SIG-M5 (cell line): Measurements from ENCODE around the gene TBC1D5.

Experiments used
- DNase-seq: peaks from one replicate; lab custom pipeline; 2025; lab: John Stamatoyannopoulos, UW

TBC1D5 gene

DNA sequence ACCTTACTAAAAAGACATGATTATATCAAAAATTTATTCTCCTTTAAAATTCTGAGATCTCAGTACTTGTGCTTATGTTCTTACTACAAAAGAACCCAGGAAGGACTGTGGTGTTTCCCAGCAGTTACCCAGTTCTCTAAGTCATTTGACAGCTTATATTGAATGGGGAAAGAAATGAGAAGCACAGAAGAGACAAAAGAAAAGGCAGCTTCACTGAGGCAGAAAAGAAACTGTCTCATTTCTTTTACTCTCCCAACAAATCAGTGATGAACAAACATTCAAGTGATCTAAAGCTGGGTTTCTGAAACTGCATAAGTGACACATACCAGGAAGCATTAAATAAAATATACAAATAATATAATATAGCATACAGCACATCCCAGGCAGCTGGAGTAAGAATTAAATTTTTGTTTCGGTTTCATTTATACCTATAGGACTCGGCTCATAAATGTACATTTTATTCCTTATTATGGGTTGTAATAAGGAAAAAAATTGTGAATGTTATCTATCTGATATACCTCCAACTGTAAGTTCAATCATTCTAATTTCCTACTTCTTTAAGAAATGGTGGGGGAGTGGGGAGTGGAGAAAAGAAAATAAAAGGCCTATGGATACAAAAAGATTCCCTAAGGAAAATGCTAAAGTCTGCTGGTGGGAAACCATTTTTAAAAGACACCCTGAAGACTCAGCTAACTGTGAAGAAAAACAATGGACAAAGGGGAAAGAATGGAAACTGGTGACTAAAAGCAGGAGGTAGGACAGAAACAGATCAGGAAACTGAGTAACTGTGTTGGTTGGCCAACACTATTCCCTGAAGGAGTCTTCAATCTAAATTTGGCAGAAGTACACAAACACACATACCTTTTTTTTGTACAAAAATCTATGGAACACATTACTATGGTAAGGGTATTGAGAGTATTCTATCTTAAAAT is 156.8 kb downstream of the TBC1D5 start:
- no peak for DNase-seq

DNA sequence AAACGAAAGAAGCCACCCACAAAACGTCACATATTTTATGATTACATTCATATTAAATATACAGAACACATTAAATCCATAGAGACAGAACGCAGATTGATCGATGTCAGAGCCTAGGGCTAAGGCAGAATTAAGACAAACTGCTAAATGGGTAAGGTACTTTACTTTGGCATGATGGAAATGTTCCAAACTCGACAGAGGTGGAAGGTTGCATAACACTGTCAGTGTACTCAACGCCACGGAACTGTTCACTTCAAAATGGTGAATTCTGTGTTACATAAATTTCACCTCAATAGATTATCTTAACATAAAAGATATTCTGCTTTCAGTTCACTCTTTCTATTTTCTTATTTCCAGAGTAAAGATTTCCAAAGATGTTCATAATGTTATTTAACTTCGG is 158.4 kb downstream of the TBC1D5 start:
- no peak for DNase-seq

DNA sequence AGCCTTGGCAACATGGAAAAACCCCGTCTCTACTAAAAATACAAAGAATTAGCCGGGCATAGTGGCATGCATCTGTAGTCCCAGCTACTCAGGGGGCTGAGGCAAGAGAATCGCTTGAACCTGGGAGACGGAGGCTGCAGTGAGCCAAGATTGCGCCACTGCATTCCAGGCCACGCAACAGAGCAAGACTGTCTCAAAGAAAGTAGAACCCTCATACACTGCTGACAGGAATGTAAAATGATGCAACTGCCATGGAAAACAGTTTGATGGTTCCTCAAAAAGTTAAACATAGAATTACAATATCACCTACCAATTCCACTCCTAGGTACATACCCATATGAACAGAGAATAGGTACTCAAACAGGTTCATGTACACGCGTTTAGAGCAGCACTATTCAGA is 158.9 kb downstream of the TBC1D5 start:
- peak; percentile 4 for DNase-seq

DNA sequence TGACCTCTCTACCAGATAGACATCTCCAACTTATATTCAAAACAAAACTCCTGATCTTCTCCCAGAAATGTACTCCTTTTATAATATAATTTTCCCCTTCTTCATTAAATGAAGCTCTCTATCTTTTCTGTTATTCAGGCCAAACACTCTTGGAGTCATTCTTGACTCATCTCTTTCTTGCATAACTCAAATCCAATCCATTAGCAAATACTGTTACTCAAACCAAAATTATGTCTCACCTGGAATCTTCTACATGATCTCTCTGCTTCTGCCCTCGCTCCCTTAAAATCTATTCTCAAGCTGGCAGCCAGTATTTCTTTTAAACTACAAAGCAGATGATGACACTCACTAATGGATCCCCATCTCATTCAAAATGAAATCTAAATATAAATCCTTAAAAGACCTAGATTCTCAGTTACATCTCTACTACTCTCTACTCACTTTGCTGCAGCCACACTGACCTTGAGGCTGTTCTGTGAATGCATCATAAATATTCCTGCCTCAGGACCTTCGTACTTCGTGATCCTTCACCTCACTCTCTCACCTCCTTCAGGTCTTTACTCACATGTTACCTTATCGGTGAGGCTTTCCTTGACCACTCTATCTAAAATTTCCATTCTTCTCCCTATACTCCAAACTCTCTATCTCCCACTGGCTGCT is 160.9 kb downstream of the TBC1D5 start:
- no peak for DNase-seq

DNA sequence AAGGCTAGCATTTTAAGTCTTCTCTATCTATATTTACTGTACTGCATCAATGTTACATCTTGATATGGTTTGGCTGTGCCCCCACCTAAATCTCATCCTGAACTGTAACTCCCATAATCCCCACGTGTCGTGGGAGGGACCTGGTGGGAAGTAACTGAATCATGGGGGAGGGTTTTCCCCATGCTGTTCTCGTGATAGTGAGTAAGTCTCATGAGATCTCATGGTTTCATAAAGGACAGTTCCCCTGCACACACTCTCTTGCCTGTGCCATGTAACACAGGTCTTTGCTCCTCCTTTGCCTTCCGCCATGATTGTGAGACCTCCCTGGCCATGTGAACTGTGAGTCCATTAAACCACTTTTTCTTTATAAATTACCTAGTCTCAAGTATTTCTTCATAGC is 161.5 kb downstream of the TBC1D5 start:
- no peak for DNase-seq

DNA sequence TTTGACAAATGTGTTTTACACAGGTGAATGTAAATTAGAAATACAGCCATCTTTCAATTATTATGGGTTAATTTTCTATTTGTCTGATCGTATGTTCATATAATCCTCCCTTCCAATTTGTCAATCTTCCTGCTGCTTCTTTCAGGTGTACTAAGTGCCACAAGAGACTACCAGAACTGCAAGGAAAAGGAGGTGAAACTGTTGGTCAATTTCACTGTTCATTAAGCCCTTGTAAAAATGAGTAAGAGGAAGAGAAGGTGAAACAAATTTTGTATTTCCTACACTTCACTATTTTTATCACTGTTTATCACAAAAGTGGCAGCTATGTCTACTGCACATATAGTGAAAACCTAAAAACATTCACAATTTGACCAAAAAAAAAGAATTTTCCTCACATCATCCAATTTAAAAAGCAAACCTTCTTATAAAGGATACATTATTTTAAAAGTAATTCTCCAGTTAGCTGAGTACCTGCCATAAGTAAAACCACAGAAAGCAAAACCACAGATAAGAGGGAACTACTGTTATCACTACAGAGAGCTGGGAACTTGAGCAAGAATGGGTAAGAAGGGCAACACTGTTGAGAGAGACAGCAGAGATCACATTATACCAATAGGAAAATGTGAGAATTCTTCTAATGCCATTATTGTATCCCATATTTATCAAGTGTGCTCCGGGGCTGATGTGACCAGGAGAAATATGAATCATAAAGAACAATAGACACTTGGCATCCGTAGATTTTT is 163.0 kb downstream of the TBC1D5 start:
- peak; percentile 16 for DNase-seq

DNA sequence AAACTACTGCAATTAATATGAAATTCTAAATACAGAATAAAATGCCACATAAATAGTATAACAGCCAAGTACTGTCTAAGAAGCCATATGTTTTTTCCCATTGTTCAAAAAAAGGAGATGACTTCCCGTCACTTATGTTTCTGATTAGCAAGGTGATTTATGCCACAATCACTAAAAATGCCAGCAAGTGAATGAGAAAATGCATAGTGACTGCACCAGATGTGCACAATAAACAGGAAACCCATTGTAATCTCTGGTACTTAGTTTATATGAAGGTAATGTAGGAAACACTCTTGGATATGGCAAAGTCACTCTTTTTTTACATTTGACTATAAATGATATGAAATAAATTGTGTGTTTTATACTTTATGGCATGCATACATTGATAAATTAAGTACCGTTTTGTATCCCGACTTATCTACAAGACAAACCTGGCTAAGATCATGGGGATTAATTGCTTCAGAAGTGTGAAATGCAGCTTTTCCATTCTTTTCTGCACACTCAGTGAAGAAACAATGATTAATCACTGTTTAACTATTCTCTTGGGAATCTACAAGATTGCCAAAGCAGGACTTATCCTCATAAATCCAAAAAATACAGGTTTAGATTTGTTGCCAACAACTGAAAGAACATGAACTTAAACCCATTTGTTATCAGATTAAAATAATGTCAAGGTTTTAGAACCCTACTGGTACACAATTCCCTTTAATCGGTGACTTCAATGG is 164.5 kb downstream of the TBC1D5 start:
- no peak for DNase-seq

DNA sequence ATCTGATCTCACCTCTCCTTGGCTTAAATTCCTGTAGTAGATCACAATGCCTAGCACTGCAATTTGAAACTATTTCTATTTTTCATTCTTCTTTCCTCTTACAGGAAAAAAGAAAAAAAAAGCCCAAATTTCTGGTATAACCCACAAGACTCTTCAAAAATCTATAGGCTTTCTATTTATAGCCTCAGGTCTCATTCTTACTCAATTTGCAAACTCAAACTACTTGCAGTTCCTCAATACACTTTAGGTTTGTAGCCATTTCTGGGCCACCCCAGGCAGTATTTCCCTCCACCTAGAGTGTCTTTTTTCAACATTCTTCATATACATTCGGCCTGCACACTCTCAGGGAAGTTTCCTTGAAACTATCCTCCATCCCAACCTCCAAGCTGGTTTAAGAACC is 169.0 kb downstream of the TBC1D5 start:
- no peak for DNase-seq

DNA sequence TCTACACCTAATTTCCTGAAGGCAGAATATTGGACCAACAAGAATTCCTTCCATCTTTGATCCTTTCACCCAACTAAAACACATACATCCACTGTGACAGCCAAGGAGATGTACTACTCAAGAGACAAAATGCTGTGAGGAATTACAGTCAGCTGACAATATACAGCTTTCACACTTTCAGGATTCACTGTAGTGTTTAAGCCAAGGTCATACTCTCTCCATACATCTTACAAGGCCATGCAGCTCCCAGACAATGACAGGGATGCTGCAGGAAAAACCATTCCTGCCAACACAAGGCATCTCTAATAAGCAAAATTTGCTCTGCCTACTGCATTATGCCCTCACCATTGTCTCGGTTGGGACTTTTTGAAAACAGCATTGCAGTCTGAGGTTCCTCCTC is 170.7 kb downstream of the TBC1D5 start:
- DNase-seq = no peak

DNA sequence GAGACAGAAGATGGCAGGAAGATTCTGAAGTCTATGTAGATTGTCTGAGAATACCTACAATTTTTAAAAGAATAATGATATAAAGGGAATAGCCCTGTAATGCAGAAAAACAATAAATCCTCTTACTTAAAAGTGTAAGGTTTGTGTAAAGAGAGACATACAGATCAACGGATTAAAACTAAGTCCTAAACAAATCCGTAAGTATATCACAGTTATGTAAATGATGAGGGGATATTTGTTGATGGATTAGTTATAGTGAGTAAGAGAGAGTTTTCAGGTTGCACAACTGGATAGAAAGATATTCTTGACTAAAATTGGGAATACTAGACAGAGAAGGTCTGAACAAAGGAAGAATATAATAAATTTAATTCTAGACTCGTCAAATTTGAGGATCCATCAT is 179.6 kb downstream of the TBC1D5 start:
- no peak for DNase-seq

DNA sequence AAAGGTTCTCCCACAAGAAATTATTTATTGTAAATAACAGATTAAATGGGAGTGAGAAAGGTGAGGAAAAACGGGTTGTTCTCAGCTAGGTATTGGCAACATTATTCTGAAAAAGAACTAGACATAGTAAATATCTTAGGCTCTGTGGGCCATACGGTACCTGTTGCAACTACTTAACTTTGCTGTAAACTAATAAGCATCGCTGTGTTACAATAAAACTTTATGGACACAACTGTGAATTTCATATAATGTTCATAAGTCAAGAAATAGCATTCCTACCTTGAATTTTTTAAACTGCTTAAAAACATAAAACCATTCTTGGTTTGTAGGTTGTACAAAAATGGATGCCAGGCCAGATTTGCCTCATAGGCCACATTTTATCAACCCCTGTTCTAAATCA is 183.9 kb downstream of the TBC1D5 start:
- no peak for DNase-seq

DNA sequence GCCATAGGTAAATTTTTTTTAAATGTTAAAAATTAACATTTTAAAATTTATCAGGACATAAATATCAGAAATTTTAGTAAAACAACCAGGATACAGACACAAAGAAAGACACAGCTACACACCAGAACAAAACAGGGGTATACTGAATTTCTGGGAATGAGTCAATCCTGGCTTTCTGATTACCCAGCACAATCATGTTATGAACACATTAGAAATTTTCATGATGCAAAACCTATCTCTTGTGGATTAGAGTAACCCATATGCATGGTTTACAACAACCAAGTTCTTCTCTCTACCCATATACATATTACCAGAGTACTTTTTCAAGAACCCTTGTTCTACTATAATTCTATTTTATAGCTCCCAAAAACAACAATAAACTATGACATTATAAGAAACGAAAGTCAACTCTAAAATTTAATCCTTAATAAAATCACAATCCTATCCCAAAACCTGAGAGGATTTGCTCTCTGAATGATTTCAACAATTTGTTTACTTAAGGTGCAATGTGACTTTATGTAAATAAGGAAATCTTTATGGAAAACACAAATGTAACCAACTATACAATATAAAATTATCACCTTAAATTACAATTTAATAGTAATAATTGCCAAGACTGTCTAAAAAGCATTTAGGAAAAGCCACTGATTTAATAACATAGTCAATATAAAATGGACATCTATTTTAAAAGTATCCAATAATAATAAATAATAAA is 184.5 kb downstream of the TBC1D5 start:
- DNase-seq = no peak

DNA sequence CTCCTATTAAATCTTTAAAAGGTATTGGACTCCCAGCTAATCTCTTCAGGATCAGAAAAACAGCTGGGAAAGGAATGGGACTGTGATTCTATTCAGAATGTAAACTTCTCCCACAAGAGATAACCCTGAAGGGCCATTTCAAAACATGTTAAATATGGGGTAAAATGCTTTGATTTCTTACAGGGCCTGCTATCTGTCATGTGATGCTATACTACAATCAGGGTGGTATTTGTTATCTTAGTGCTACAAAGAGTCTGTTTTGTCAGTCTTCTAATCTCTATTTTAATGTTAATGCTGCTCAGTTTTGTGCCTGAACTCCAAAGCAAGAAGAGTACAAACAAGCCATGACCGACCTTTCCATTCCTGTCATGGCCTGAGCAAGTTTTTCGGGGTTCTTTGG is 186.9 kb downstream of the TBC1D5 start:
- no peak for DNase-seq

DNA sequence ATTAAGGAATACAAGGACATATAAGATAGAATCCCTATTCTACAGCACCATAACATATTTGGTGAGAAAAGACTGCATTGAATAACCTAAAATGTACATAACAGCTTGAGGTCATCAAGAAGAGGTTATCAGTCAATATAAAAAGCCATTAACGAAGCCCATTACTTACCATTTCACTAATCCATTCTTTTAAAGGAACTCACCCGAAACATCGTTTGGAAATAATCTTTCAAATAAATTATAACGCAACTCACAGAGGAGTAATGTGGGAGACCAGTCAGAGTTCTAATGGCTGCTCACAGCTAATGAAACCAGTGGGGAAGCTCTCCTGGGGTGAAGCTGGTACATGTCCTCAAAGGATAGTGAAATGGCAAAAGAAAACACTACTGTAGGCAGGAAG is 188.4 kb downstream of the TBC1D5 start:
- no peak for DNase-seq

DNA sequence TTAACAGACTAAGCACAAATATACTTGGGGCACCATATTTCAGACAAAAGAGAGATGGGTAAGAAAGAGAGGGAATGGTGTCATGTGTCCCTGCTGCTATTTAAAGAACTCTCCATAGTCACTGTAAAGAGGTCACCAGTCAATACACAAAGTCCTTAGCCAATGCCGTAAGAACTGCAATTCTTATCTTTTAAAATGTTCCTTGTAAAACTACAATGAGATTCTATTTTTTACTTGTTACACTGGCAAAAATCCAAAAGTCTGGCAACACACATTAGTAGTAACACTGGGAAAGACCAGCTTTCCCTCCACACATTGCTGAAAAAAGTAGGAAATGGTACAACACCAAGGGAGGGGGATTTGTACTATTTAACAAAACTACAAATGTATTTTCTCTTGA is 189.4 kb downstream of the TBC1D5 start:
- no peak for DNase-seq

DNA sequence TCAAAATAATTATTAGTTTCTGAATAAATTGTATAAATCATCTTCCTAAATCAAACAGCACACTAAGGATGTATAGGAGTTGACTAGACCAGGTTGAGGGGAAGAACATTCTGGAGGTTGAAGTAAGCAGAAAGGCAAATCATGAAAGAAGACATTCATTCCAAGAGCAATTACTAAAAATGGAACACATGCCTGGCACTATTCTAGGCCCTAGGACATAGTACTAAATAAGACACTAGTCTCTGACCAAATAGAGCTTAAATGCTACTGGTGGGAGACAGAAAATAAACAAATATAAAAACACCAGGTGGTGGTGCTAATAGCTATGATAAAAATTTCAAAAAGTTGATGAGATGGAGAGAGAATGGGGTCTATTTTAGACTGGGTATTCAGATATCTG is 190.1 kb downstream of the TBC1D5 start:
- DNase-seq = no peak

DNA sequence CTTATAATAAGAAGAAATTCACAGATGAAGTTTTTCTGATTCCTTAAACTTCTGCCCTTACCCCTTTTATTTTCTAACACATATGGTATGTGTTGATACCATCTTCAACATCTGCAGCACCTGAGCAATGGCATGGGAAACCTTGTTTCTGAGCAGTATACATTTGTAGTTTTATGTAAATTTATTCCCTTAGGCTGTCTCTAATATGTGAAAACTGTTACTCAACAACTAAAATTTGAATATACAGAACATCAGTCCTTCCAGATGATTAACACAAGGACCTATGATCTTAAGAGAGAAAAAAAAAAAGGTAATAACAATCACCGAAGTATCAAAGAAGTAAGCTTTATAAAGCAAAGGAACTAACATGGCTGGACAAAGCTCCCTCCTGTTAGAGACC is 190.5 kb downstream of the TBC1D5 start:
- no peak for DNase-seq

DNA sequence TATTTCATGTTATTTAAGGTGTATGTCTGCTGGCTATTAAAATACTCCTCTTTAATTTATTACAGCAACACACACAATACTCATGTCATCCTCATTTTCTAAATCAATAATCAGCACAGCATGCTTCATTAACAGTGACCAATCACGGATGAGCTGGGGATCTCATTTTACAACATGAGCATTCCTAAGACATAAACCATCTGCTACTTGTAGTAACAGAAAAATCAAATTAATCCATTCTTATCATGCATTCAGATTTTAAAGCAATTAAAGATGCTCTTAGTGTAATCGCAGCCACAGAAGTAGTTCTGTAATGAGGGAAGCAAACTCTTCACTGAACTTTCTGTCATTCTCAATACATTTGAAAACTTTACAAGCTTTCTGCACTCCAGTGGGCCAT is 191.1 kb downstream of the TBC1D5 start:
- no peak for DNase-seq

DNA sequence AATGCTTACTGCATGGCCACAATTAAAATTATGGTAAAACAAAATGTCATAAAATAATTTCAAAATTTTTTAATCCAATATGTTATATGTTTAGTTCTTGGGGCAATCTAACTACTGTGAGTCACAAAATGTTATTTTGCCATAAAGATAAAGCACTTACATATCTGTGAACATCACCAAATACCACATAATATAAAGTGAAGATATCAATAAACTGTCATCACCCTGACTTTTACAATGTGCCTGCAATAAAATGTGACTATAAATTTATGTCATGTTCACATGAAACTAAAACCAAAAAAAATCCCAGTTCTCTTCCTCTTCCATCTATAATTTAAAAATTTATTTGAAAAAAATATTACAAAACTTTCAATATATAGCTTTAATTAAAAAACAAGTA is 191.8 kb downstream of the TBC1D5 start:
- no peak for DNase-seq

DNA sequence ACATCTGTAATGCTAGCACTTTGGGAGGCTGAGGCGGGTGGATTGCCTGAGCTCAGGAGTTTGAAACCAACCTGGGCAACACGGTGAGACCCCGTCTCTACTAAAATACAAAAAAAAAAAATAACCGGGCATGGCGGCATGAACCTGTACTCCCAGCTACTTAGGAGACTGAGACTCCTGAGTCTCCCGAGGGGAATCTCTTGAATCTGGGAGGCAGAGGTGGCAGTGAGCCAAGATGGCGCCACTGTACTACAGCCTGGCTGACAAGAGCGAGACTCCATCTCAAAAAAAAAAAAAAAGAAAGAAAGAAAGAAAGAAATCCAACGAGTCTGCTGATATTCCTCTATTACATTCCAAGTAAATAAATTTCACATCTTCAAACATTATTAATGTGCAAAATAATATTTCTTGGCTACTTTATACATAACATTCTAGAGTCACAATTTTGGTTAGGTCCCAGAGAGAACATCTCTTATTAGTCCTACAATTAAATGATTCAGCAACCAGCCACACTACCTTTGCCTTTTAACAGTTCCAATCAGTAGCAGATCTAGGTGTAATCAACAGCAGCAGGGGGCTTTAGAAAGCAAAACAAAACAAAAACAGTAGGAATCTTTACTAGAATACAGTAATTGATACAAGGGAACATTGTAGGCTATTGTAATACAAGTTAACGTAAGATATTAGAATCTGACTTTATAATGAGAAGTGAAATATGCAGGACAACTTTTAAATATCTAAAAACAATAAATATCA is 195.8 kb downstream of the TBC1D5 start:
- DNase-seq = no peak

DNA sequence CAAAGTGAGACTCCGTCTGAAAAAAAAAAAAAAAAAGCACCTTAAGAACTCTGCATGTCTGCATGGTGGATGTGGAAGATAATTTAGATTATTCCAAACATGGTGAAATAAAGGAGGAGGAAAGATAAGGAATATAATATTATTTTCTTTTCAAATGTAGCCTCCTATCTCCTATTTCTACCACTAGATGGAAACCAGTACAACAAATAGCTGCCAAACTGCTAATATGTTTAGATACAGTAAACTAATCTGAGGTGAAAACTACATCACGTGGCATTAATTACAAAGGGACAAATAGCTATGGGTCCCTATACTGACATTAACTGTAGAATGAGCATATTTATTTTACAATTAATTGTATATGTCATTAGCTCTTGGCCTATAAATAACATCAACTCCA is 197.8 kb downstream of the TBC1D5 start:
- no peak for DNase-seq
